ENCODE results near the gene GRID1.

The GRID1 gene

GRCh38 chr10:86344714-86345161 is 21.9 kb downstream of the GRID1 start:
- no peaks in the 10 kb centered on the region; the same call in 1 of the 2 replicates for H3K27me3 ChIP-seq (replicated peaks; ENCODE audit: insufficient read depth, low read length)
- TF ChIP-seq EZH2phosphoT487 (IDR thresholded peaks at IDR 0.05; ENCODE audit: low read length) (no peak), CTCF (IDR thresholded peaks at IDR 0.05; ENCODE audit: low read length) (no peak), EZH2 (optimal IDR thresholded peaks at IDR 0.05; ENCODE audit: low read depth, low read length) (no peak)
- no peak overlapping the region for H3K27ac ChIP-seq (ENCODE audit: low read length)
- no peaks in the 10 kb centered on the region for H3K79me2 ChIP-seq (ENCODE audit: low read length)
- H3K36me3 ChIP-seq (replicated peaks; ENCODE audit: insufficient read depth, low read length), result no peaks in the 10 kb centered on the region
- no peak overlapping the region for H3K4me3 ChIP-seq (ENCODE audit: low read length)
- no peak for DNase-seq
- no peaks in the 10 kb centered on the region for H3K9me3 ChIP-seq (replicated peaks; ENCODE audit: insufficient read depth, low read length)
- no peaks in the 10 kb centered on the region for H3F3A ChIP-seq (ENCODE audit: insufficient read depth, low read length)
- no peak overlapping the region for H2AFZ ChIP-seq (ENCODE audit: low read length)
- H3K4me2 ChIP-seq (ENCODE audit: low read depth, low read length), result no peak overlapping the region
- H3K9ac ChIP-seq (ENCODE audit: low read length), result no peak overlapping the region
- H3K4me1 ChIP-seq (ENCODE audit: low read length), result no peaks in the 10 kb centered on the region
- H4K20me1 ChIP-seq (ENCODE audit: insufficient read depth, low read length), result no peaks in the 10 kb centered on the region
- H3K9me2 ChIP-seq (replicated peaks; ENCODE audit: insufficient read depth, low read length), result no peaks in the 10 kb centered on the region

- H3K27me3 ChIP-seq (replicated peaks; ENCODE audit: insufficient read depth, low read length), result no peaks in the 10 kb centered on the region
- no peak overlapping the region for H3K9ac ChIP-seq (ENCODE audit: low read length)
- H3K4me2 ChIP-seq (ENCODE audit: low read depth, low read length), result no peak overlapping the region
- TF ChIP-seq CTCF (IDR thresholded peaks at IDR 0.05; ENCODE audit: low read length) (no peak), EZH2phosphoT487 (IDR thresholded peaks at IDR 0.05; ENCODE audit: low read length) (no peak), EZH2 (optimal IDR thresholded peaks at IDR 0.05; ENCODE audit: low read depth, low read length) (no peak)
- H4K20me1 ChIP-seq (ENCODE audit: insufficient read depth, low read length), result no peaks in the 10 kb centered on the region
- DNase-seq, result no peak
- H3K9me3 ChIP-seq (replicated peaks; ENCODE audit: insufficient read depth, low read length), result no peaks in the 10 kb centered on the region
- H3K27ac ChIP-seq (ENCODE audit: low read length), result no peak overlapping the region
- H3F3A ChIP-seq (ENCODE audit: insufficient read depth, low read length), result no peaks in the 10 kb centered on the region
- no peaks in the 10 kb centered on the region for H3K79me2 ChIP-seq (ENCODE audit: low read length)
- H3K4me3 ChIP-seq (ENCODE audit: low read length), result no peak overlapping the region
- no peak overlapping the region for H2AFZ ChIP-seq (ENCODE audit: low read length)
- no peaks in the 10 kb centered on the region for H3K4me1 ChIP-seq (ENCODE audit: low read length)
- H3K36me3 ChIP-seq (replicated peaks; ENCODE audit: insufficient read depth, low read length), result no peaks in the 10 kb centered on the region
- H3K9me2 ChIP-seq (replicated peaks; ENCODE audit: insufficient read depth, low read length), result no peaks in the 10 kb centered on the region
These were observed 22.3 kb downstream of the GRID1 start for GRCh38 chr10:86344281-86344680.

GRCh38 chr10:86343761-86344160 is 22.8 kb downstream of the GRID1 start:
- Histone ChIP-seq H3K4me1 (ENCODE audit: low read length) (no peaks in the 10 kb centered on the region), H3K79me2 (ENCODE audit: low read length) (no peaks in the 10 kb centered on the region), H2AFZ (ENCODE audit: low read length) (no peak overlapping the region), H3K9me3 (replicated peaks; ENCODE audit: insufficient read depth, low read length) (no peaks in the 10 kb centered on the region), H3K27ac (ENCODE audit: low read length) (no peak overlapping the region), H3K4me3 (ENCODE audit: low read length) (no peak overlapping the region), H3K9ac (ENCODE audit: low read length) (no peak overlapping the region), H3K4me2 (ENCODE audit: low read depth, low read length) (no peak overlapping the region), H4K20me1 (ENCODE audit: insufficient read depth, low read length) (no peaks in the 10 kb centered on the region), H3K9me2 (replicated peaks; ENCODE audit: insufficient read depth, low read length) (no peaks in the 10 kb centered on the region), H3K36me3 (replicated peaks; ENCODE audit: insufficient read depth, low read length) (no peaks in the 10 kb centered on the region), H3F3A (ENCODE audit: insufficient read depth, low read length) (no peaks in the 10 kb centered on the region), H3K27me3 (replicated peaks; ENCODE audit: insufficient read depth, low read length) (no peaks in the 10 kb centered on the region)
- no peak for DNase-seq
- TF ChIP-seq EZH2phosphoT487 (IDR thresholded peaks at IDR 0.05; ENCODE audit: low read length), result no peak
- TF ChIP-seq EZH2 (optimal IDR thresholded peaks at IDR 0.05; ENCODE audit: low read depth, low read length), result no peak
- TF ChIP-seq CTCF (IDR thresholded peaks at IDR 0.05; ENCODE audit: low read length), result no peak
